ENCODE measurements around the gene DERA. TPM values are rescaled to one million over a fixed set of nuclear protein-coding genes. Genes with fewer than 3 reads are reported as not detected.

DERA gene
- total and polyA plus RNA-seq, 2 of the 8 experiments (the other 6 are each of a cell fraction or from before 2014, with no cell fraction given), result 13.1 to 17.1 TPM

GRCh38 chr12:15899282-15899870 lies 11.8 kb upstream of the DERA start:
- no peaks in the 10 kb centered on the region for H3K9me3 ChIP-seq (ENCODE audit: insufficient read depth in 2 of 2, low read depth in 1 of 2, low read length in 1 of 2)
- H3K79me1 ChIP-seq (ENCODE audit: low read depth, low read length), result no peaks in the 10 kb centered on the region
- H2BK20ac ChIP-seq (ENCODE audit: low read length), result no peak overlapping the region
- H3K27me3 ChIP-seq (replicated peaks in 1 of 4; ENCODE audit: control insufficient read depth in 3 of 4, extremely low read depth in 1 of 4, insufficient read depth in 3 of 4, low read length in 3 of 4), result no peaks in the 10 kb centered on the region
- no peaks in the 10 kb centered on the region for H3K4me1 ChIP-seq (replicated peaks in 1 of 4; ENCODE audit: control insufficient read depth in 3 of 4, insufficient read depth in 4 of 4, low read length in 3 of 4)
- no peak overlapping the region for H3K23ac ChIP-seq (ENCODE audit: insufficient read length)
- H4K20me1 ChIP-seq (replicated peaks in 1 of 2; ENCODE audit: control insufficient read depth in 1 of 2, insufficient read depth in 2 of 2, low read length in 2 of 2), result peaks cover 0 to 3% of the 10 kb centered on the region in 2 experiments
- no peak overlapping the region for H4K8ac ChIP-seq (ENCODE audit: extremely low read depth, insufficient read depth, low read length)
- H3K36me3 ChIP-seq (ENCODE audit: control insufficient read depth in 2 of 4, insufficient read depth in 4 of 4, low read length in 3 of 4), result peaks cover 11 to 92% (median 59%) of the 10 kb centered on the region in 4 experiments
- no peak for TF ChIP-seq SIRT6 (IDR thresholded peaks at IDR 0.05; ENCODE audit: low read length)
- peak in 1 of 3 experiments; percentile 44; a peak in 2 of 4 replicates for TF ChIP-seq CTCF (IDR thresholded peaks at IDR 0.05; ENCODE audit: control extremely low read depth in 1 of 3, insufficient read depth in 1 of 3, low read depth in 1 of 3, low read length in 3 of 3)
- TF ChIP-seq RAD21 (IDR thresholded peaks at IDR 0.05 in 1 of 2, conservative IDR thresholded peaks at IDR 0.05 in 1 of 2; ENCODE audit: low read depth in 2 of 2, low read length in 2 of 2), result peak; percentile 39 to 43
- no peak for TF ChIP-seq POU5F1 (IDR thresholded peaks at IDR 0.05; ENCODE audit: low read depth, low read length)
- no peak for TF ChIP-seq GABPA (IDR thresholded peaks at IDR 0.05; ENCODE audit: borderline replicate concordance, insufficient read depth, low read length)
- TF ChIP-seq BCL11A (IDR thresholded peaks at IDR 0.05; ENCODE audit: low read depth in 2 of 2, low read length in 2 of 2), result no peak
- no peak for TF ChIP-seq TBP (IDR thresholded peaks at IDR 0.05; ENCODE audit: low read depth, low read length)
- H3K14ac ChIP-seq (ENCODE audit: insufficient read length), result no peak overlapping the region
- H3K4me3 ChIP-seq (ENCODE audit: extremely low read depth in 1 of 4, insufficient read depth in 2 of 4, low read depth in 3 of 4, low read length in 4 of 4), result no peak overlapping the region
- H3K56ac ChIP-seq (replicated peaks; ENCODE audit: insufficient read length, low read depth, low read length), result no peak overlapping the region
- no peak overlapping the region for H4K91ac ChIP-seq (replicated peaks; ENCODE audit: insufficient read length, low read length)
- no peak overlapping the region for H3K9ac ChIP-seq (replicated peaks in 1 of 4; ENCODE audit: extremely low read depth in 1 of 4, low read depth in 3 of 4, low read length in 3 of 4)
- no peak overlapping the region for H2BK15ac ChIP-seq (ENCODE audit: low read length)
- H3K18ac ChIP-seq (ENCODE audit: extremely low read depth, low read length), result no peak overlapping the region
- no peak overlapping the region for H2BK12ac ChIP-seq (ENCODE audit: low read depth, low read length)
- H2AFZ ChIP-seq (ENCODE audit: low read length), result no peak overlapping the region
- no peak for DNase-seq (ENCODE audit: low read depth in 1 of 2, low spot score in 2 of 2)
- H3K4ac ChIP-seq (replicated peaks; ENCODE audit: insufficient read length, low read depth, low read length), result no peak overlapping the region
- no peak overlapping the region for H2BK5ac ChIP-seq (ENCODE audit: low read depth, low read length)
- H2AK5ac ChIP-seq (ENCODE audit: low read depth, low read length), result no peak overlapping the region
- no peak overlapping the region for H4K5ac ChIP-seq (ENCODE audit: insufficient read length, low read depth, low read length)
- H2BK120ac ChIP-seq (replicated peaks; ENCODE audit: low read depth, low read length), result no peak overlapping the region
- H3K23me2 ChIP-seq (ENCODE audit: low read depth, low read length), result no peaks in the 10 kb centered on the region
- ChIA-PET CTCF (ENCODE audit: partially characterized antibody) (interaction anchor here (0.5 to 5.1 kb wide), 9 partner anchors 8 to 40 kb away, joined by 3 to 41 read pairs (median 4); partner anchors contain the start of genes DERA and STRAP), POLR2A (ENCODE audit: partially characterized antibody) (interaction anchor here (0.7 to 3.1 kb wide), 5 partner anchors 9 to 26 kb away, joined by 3 to 19 read pairs (median 4); partner anchors contain the start of genes DERA and STRAP)
- no peaks in the 10 kb centered on the region for H3K79me2 ChIP-seq (ENCODE audit: control insufficient read depth in 1 of 2, insufficient read depth in 2 of 2, low read length in 2 of 2)
- H3K4me2 ChIP-seq (ENCODE audit: insufficient read depth in 1 of 2, low read depth in 2 of 2, low read length in 2 of 2), result no peak overlapping the region
- no peak for FAIRE-seq
- H3K27ac ChIP-seq (ENCODE audit: low read depth, low read length), result no peak overlapping the region
